Mesodermal cell (in vitro differentiated cells): Measurements from ENCODE around the gene STX11.

Experiments used
- H3K27ac ChIP-seq: 2 replicates; pipeline ENCODE4 v1.7.0; 2013; ENCODE audit warnings: mild to moderate bottlenecking, low read depth, low read length, moderate library complexity; ENCODE audit not compliant: severe bottlenecking
- H3K36me3 ChIP-seq: 2 replicates; pipeline ENCODE4 v1.7.1; 2013; ENCODE audit warnings: mild to moderate bottlenecking, low read length, moderate library complexity; ENCODE audit not compliant: control insufficient read depth, insufficient read depth
- H3K4me1 ChIP-seq: one replicate; pipeline ENCODE4 v1.7.1; 2013; ENCODE audit warnings: mild to moderate bottlenecking, low read length; ENCODE audit not compliant: insufficient read depth, control insufficient read depth, poor library complexity, severe bottlenecking
- H3K4me3 ChIP-seq: 2 replicates; pipeline ENCODE4 v1.7.0; 2013; ENCODE audit warnings: low read length, control low read depth, mild to moderate bottlenecking; ENCODE audit not compliant: insufficient read depth, poor library complexity, severe bottlenecking; ENCODE audit errors: extremely low read depth
- H3K9me3 ChIP-seq: 2 replicates; pipeline ENCODE4 v1.7.1; 2013; ENCODE audit warnings: mild to moderate bottlenecking, low read length, moderate library complexity; ENCODE audit not compliant: control insufficient read depth
- WGBS, 2 experiments: methylation state at CpG; one replicate each; pipeline ENCODE4 v1.1.5; 2013; ENCODE audit warnings: missing lambda C conversion rate in 2 of 2; ENCODE audit not compliant: insufficient coverage in 2 of 2; 5-methylcytosine and 5-hydroxymethylcytosine counted together

STX11 gene

DNA sequence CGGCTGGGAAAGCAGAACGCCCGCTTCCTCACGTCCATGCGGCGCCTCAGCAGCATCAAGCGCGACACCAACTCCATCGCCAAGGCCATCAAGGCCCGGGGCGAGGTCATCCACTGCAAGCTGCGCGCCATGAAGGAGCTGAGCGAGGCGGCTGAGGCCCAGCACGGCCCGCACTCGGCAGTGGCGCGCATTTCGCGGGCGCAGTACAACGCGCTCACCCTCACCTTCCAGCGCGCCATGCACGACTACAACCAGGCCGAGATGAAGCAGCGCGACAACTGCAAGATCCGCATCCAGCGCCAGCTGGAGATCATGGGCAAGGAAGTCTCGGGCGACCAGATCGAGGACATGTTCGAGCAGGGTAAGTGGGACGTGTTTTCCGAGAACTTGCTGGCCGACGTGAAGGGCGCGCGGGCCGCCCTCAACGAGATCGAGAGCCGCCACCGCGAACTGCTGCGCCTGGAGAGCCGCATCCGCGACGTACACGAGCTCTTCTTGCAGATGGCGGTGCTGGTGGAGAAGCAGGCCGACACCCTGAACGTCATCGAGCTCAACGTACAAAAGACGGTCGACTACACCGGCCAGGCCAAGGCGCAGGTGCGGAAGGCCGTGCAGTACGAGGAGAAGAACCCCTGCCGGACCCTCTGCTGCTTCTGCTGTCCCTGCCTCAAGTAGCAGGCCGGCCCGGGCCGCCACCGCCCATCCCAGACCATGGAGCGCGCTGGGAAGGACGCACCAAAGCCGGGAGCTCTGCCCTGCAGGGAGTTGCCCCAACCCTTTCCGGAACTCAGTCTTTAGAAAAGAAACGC is 36.7 kb downstream of the STX11 start:
- H3K36me3 ChIP-seq = no peaks in the 10 kb centered on the region
- H3K27ac ChIP-seq = no peak overlapping the region
- H3K9me3 ChIP-seq = no peaks in the 10 kb centered on the region
- WGBS, 2 experiments = 96% methylated on average over 79 of the region's 79 CpGs
- H3K4me3 ChIP-seq = no peak overlapping the region
- H3K4me1 ChIP-seq = no peaks in the 10 kb centered on the region

DNA sequence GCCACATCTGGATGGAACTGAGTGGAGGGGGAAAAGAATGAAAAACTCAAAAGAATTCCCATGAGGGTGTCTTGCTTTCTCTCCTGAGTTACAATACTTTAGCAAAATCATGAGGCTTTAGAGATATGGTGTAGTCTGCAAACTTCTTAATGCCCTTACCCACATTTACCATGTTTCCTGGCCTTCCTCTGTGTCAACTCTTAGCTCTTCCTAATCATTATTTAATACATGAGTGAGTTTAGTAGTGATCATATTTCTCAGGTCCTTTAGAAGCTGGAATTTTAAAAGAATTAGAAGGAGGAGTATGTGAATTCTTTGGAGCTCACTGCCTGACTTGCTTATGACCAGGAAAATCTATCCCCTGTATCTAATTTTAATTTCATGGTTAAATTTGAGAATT is 39.0 kb downstream of the STX11 start:
- Histone ChIP-seq H3K9me3 (no peaks in the 10 kb centered on the region), H3K4me1 (no peaks in the 10 kb centered on the region), H3K36me3 (no peaks in the 10 kb centered on the region), H3K27ac (no peak overlapping the region), H3K4me3 (no peak overlapping the region)

DNA sequence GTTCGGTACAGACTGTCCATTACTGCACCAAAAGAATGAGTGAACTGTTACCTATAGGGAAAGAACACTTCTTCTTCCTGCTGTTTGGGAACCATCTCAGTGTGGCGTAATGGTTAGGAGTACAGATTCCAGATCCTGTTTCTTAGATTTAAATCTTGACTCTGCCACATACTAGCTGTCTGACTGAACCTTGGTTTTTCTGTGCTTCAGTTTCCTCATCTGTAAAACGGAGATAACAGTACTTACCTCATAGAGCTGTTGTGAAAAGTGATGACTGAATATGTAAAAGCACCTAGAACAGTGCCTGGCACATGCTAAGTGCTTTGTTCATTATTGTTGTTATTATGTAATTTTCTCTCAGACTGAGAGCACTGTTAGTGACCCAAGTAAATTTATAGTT is 39.8 kb downstream of the STX11 start:
- Histone ChIP-seq H3K27ac (no peak overlapping the region), H3K4me1 (no peaks in the 10 kb centered on the region), H3K4me3 (no peak overlapping the region), H3K9me3 (no peaks in the 10 kb centered on the region), H3K36me3 (no peaks in the 10 kb centered on the region)
- no CpG with 5 or more reads among the region's 3 CpGs for WGBS, 2 experiments

DNA sequence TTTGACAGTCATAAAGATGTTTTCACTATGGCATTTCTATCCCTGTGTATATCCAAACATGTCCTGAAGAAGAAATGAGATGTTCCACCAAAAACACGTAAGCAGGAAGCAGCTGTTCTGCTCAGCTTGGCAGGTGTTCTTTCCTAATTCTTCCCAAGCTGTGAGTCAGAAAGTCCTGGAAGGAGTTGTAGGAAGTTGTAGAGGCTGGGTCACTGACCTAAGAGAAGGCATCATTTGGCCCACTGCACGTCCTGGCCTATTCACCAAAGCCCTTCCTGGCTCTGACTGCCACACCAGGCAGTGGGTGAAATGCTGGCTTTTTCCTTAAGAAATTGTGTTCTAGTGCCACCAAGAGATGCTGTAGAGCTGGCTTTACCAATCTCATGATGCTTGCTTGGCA is 40.3 kb downstream of the STX11 start:
- H3K9me3 ChIP-seq = no peaks in the 10 kb centered on the region
- H3K27ac ChIP-seq = no peak overlapping the region
- no peak overlapping the region for H3K4me3 ChIP-seq
- no peaks in the 10 kb centered on the region for H3K4me1 ChIP-seq
- WGBS, 2 experiments = 78 to 92% methylated on average over 1 to 2 of the region's 2 CpGs
- no peaks in the 10 kb centered on the region for H3K36me3 ChIP-seq

DNA sequence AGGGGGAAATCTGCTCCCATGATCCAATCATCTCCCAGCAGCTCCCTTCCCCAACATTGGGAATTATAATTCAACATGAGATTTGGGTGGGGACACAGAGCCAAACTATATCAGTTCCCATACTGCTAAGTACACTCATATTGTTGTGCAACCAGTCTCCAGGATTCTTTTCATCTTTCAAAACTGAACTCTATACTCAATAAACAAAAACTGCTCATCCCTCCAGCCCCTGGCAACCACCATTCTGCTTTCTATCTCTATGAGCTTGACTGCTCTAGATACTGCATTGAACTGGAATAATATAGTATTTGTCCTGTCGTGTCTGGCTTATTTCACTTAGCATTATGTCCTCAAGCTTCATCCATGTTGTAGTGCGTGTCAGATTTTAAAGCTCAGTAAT is 42.9 kb downstream of the STX11 start:
- Histone ChIP-seq H3K4me3 (no peak overlapping the region), H3K27ac (no peak overlapping the region), H3K4me1 (no peaks in the 10 kb centered on the region), H3K36me3 (no peaks in the 10 kb centered on the region), H3K9me3 (no peaks in the 10 kb centered on the region)
- 100% methylated on average over 1 to 2 of the region's 2 CpGs for WGBS, 2 experiments

DNA sequence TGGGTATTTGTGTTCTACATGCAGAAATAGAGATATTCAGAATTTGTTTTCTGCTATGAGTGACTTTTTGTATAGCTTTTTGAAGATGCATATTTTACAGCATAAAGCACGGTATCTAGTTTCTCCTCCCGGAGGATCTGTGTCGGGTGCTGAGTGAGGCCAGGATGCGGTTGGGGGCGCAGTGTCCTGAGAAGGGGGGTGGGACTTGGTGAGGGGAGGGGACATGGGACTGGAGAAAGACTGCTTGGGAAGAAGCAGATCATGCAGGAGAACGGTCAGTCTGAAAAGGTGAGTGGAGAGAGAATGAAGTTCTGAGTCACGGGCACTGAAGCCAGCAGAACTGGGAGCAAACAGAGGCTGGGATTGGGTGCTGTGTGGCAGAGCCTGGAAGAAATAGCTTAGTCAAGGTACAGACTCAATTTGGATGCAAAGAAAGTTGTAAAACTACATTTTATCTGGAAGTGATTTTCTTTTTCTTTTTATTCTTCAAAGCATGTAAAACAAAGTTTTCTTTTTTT is 44.0 kb downstream of the STX11 start:
- H3K9me3 ChIP-seq = no peaks in the 10 kb centered on the region
- WGBS, 2 experiments = 61 to 70% methylated on average over 3 to 7 of the region's 7 CpGs
- H3K36me3 ChIP-seq = no peaks in the 10 kb centered on the region
- no peaks in the 10 kb centered on the region for H3K4me1 ChIP-seq
- H3K4me3 ChIP-seq = no peak overlapping the region
- no peak overlapping the region for H3K27ac ChIP-seq

DNA sequence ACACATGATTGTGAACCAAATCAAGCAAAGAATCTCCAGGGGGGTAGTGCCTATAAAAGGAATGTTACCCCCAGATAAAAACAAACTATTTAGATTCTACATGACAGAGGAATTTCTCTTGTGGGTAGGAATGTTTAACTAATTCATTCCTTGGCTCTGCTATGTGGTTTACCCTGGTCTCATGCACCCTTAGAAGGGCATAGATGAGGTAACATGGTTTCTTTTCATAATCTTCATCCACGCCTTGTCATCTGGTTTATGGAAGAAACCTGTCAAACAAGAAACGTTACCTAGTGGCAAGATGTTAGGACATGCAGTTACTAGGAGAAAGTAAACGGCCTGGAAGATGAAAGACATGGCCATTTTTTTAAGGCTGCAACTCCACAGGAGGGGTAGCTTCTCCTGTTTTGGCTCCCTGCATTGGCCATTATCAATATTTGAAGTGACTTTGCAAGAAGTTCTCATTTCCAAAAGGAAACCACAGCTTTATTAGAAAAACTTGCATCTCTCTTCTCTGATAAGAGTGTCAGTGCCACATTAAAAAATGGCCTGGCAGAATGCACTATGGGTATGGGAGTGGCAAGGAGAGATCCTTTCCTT is 45.5 kb downstream of the STX11 start:
- H3K9me3 ChIP-seq = peaks cover 5% of the 10 kb centered on the region
- no peaks in the 10 kb centered on the region for H3K36me3 ChIP-seq
- H3K4me1 ChIP-seq = no peaks in the 10 kb centered on the region
- H3K4me3 ChIP-seq = no peak overlapping the region
- no peak overlapping the region for H3K27ac ChIP-seq
- 91 to 100% methylated on average over 3 of the region's 3 CpGs for WGBS, 2 experiments

DNA sequence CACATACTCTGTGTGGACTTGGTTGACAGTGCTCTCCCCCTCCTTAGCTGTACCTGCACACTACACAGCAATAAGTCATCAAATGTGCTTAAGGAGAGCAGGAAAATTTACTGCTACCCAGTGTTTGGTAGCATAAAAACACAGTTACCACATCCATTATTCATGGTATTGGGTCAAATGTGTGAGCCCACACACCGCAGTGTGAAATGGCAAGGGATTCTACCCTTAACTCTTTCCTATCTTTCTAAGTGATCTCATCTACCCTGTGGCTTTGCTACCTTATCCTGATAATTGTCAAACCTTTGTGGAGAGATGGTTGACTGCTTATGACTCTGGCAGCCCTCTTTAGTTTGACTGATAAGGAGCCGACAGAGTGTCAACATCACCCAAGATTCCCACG is 47.6 kb downstream of the STX11 start:
- H3K4me3 ChIP-seq = no peak overlapping the region
- H3K27ac ChIP-seq = no peak overlapping the region
- WGBS, 2 experiments = 88 to 100% methylated on average over 2 of the region's 3 CpGs
- no peaks in the 10 kb centered on the region for H3K4me1 ChIP-seq
- H3K9me3 ChIP-seq = peaks cover 19% of the 10 kb centered on the region
- H3K36me3 ChIP-seq = no peaks in the 10 kb centered on the region

DNA sequence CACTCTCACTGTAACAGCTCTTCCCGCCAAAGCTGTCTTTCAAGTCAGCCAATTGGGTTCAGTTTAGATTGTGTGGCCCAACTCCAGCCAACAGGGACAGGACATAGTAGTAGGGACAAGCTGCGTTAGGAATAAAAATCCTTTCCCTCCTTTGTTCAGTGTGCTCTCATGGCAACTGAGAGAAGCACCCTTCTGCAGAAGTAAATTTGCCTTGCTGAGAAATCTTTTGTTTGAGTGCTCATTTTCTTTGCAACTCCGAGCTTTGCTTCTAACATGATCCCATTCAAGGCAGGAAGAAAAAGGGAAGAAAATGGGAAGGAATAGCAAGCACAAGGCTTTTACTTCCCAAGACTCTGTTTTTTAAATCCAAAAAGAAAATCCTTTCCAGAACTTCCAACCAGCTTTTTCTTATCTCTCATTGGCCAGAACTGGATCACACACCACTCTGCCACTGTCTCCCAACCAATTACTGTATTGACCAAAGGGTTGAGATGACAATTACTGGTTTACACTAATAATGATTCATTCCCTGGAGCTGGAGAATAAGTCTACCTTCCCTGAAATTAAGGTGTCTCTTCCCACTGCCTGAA is 52.7 kb downstream of the STX11 start:
- 71 to 100% methylated on average over 1 of the region's 3 CpGs for WGBS, 2 experiments
- no peak overlapping the region for H3K4me3 ChIP-seq

DNA sequence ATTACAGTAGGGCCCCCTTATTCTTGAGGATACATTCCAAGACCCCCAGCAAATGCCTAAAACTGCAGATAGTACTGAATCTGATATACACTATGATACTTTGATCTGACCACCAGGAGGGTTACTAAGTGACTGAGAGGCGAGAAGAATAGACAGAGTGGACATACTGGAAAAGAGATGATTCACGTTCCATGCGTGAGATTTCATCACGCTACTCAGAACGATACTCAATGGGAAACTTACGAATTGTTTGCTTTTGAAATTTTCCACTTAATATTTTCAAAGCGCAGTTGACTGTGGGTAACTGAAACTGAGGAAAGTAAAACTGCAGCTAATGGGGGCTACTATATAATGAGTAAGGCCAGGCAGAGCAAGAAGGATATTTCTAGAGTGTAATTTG is 60.8 kb downstream of the STX11 start:
- peaks cover 9% of the 10 kb centered on the region for H3K9me3 ChIP-seq
- no peak overlapping the region for H3K4me3 ChIP-seq
- WGBS, 2 experiments = 95 to 98% methylated on average over 6 to 7 of the region's 7 CpGs

More for the DNA sequence above, 52.7 kb downstream of the STX11 start:
- Histone ChIP-seq H3K4me1 (no peaks in the 10 kb centered on the region), H3K36me3 (no peaks in the 10 kb centered on the region), H3K9me3 (peaks cover 24% of the 10 kb centered on the region), H3K27ac (no peak overlapping the region)

GRCh38 chr6:144213315-144213714 is 63.0 kb downstream of the STX11 start:
- no peaks in the 10 kb centered on the region for H3K36me3 ChIP-seq
- WGBS, 2 experiments = 91 to 92% methylated on average over 4 of the region's 5 CpGs
- H3K4me3 ChIP-seq = no peak overlapping the region
- no peak overlapping the region for H3K27ac ChIP-seq
- peaks cover 7% of the 10 kb centered on the region for H3K4me1 ChIP-seq
- H3K9me3 ChIP-seq = peaks cover 9% of the 10 kb centered on the region

More for the DNA sequence above, 60.8 kb downstream of the STX11 start:
- Histone ChIP-seq H3K4me1 (no peaks in the 10 kb centered on the region), H3K36me3 (no peaks in the 10 kb centered on the region), H3K27ac (no peak overlapping the region)
